Endothelial cell of umbilical vein (primary cell): ENCODE measurements around the gene SPRY1. TPM values are rescaled to one million over a fixed set of nuclear protein-coding genes. Genes with fewer than 3 reads are reported as not detected.

ENCODE experiments used
- BruUV-seq: library from RNA; stranded (reverse); fragments of 400-500 nt; replicated peaks from 2 replicates; lab custom pipeline; 2021; lab: Mats Ljungman, UMichigan
- CTCF ChIA-PET: fragments of 300-600, 350-600 bp; sonication (Branson Sonifier 250); formaldehyde crosslinking; loops from one replicate; lab custom pipeline; 2021; ENCODE audit warnings: antibody characterized with exemption, inconsistent platforms; lab: Charles Lee
- POLR2A ChIA-PET: fragments of 300-600, 350-600 bp; sonication (Branson Sonifier 250); formaldehyde crosslinking; loops from one replicate; lab custom pipeline; 2021; ENCODE audit warnings: antibody characterized with exemption, inconsistent platforms; lab: Charles Lee
- DNase-seq: peaks from one replicate; pipeline ENCODE4 v3.0.0-alpha.2; 2011; ENCODE audit warnings: low read depth, low spot score
- FAIRE-seq: peaks from 2 replicates; lab custom pipeline; 2011; peaks lifted over from hg19 to GRCh38; lab: Jason Lieb, UNC
- H2AFZ ChIP-seq: 2 replicates; pipeline ENCODE4 v1.6.0; 2012; ENCODE audit warnings: low read depth, low read length, control low read depth, inconsistent platforms
- H3K27ac ChIP-seq: 2 replicates; pipeline ENCODE4 v1.5.1; 2011; ENCODE audit warnings: low read depth, mild to moderate bottlenecking, control low read depth, low read length, moderate library complexity; ENCODE audit not compliant: insufficient read depth
- H3K27me3 ChIP-seq, 2 experiments: 2 replicates each; pipeline versions ENCODE4 v1.6.0 to v1.6.1; 2011; ENCODE audit warnings: low read length in 2 of 2, mixed read lengths in 1 of 2; ENCODE audit not compliant: control insufficient read depth in 2 of 2, insufficient read depth in 2 of 2
- H3K36me3 ChIP-seq, 2 experiments: 2 replicates in 1 of 2; 3 replicates in 1 of 2; pipeline ENCODE4 v1.5.1; 2011; ENCODE audit warnings: low read length in 2 of 2, mild to moderate bottlenecking in 1 of 2, moderate library complexity in 1 of 2; ENCODE audit not compliant: control insufficient read depth in 2 of 2, insufficient read depth in 2 of 2; ENCODE audit errors: extremely low read depth in 1 of 2
- H3K4me1 ChIP-seq: 3 replicates; pipeline ENCODE4 v1.5.1; 2011; ENCODE audit warnings: mild to moderate bottlenecking, low read length; ENCODE audit not compliant: control insufficient read depth, insufficient read depth; ENCODE audit errors: extremely low read depth
- H3K4me2 ChIP-seq: 2 replicates; pipeline ENCODE4 v1.6.1; 2011; ENCODE audit warnings: low read length, control low read depth, mixed read lengths; ENCODE audit not compliant: insufficient read depth
- H3K4me3 ChIP-seq, 3 experiments: fragments of 200-600 bp in 1 of 3; sonication (generic), shearing (Covaris generic) in 1 of 3; replicated peaks in 1 of 3; 2 replicates each; pipeline ENCODE4 v1.5.1; 2011 to 2016; ENCODE audit warnings: control low read depth in 3 of 3, low read length in 3 of 3, mild to moderate bottlenecking in 2 of 3, inconsistent platforms in 1 of 3, low read depth in 1 of 3, moderate library complexity in 1 of 3; ENCODE audit not compliant: insufficient read depth in 1 of 3
- H3K79me2 ChIP-seq: 2 replicates; pipeline ENCODE4 v1.6.0; 2012; ENCODE audit warnings: low read length, inconsistent platforms; ENCODE audit not compliant: control insufficient read depth, insufficient read depth
- H3K9ac ChIP-seq: replicated peaks from 2 replicates; pipeline ENCODE3; 2011; ENCODE audit warnings: low read length, control low read depth; ENCODE audit not compliant: insufficient read depth; ENCODE audit errors: extremely low read depth
- H3K9me1 ChIP-seq: replicated peaks from 3 replicates; pipeline ENCODE4 v1.6.0; 2011; ENCODE audit warnings: mild to moderate bottlenecking, low read length; ENCODE audit not compliant: control insufficient read depth, insufficient read depth; ENCODE audit errors: extremely low read depth
- H3K9me3 ChIP-seq: replicated peaks from 2 replicates; pipeline ENCODE4 v1.5.1; 2012; ENCODE audit warnings: low read length, inconsistent platforms; ENCODE audit not compliant: control insufficient read depth, insufficient read depth
- H4K20me1 ChIP-seq: replicated peaks from 2 replicates; pipeline ENCODE3; 2011; ENCODE audit warnings: mild to moderate bottlenecking, low read length; ENCODE audit not compliant: control insufficient read depth, insufficient read depth; ENCODE audit errors: extremely low read depth
- CTCF ChIP-seq, 2 donors: IDR thresholded peaks; 1 replicate in 1 of 2; 2 replicates in 1 of 2; pipeline ENCODE4 v1.5.1; 2011; ENCODE audit warnings: low read length in 2 of 2, mild to moderate bottlenecking in 2 of 2, moderate library complexity in 2 of 2, control low read depth in 1 of 2, inconsistent platforms in 1 of 2, low read depth in 1 of 2; ENCODE audit not compliant: insufficient read depth in 1 of 2; ENCODE audit errors: extremely low read depth in 1 of 2
- FOS ChIP-seq: IDR thresholded peaks from 2 replicates; pipeline ENCODE4 v1.6.1; 2011; ENCODE audit warnings: mild to moderate bottlenecking, low read length, moderate library complexity, borderline replicate concordance; ENCODE audit not compliant: insufficient read depth
- GATA2 ChIP-seq: IDR thresholded peaks from 2 replicates; pipeline ENCODE4 v1.7.0; 2011; ENCODE audit warnings: low read depth, mild to moderate bottlenecking, moderate library complexity, mixed read lengths, low read length; ENCODE audit not compliant: insufficient read length, insufficient read depth
- JUN ChIP-seq: IDR thresholded peaks from 2 replicates; pipeline ENCODE4 v1.6.1; 2011; ENCODE audit warnings: borderline replicate concordance, low read depth; ENCODE audit not compliant: insufficient read length, insufficient read depth
- MYC ChIP-seq: IDR thresholded peaks from one replicate; pipeline ENCODE4 v1.6.1; 2011; ENCODE audit warnings: mild to moderate bottlenecking, low read depth, low read length
- POLR2A ChIP-seq: IDR thresholded peaks from 2 replicates; pipeline ENCODE4 v1.6.1; 2012; ENCODE audit warnings: low read depth, mild to moderate bottlenecking, control low read depth, low read length
- POLR2AphosphoS5 ChIP-seq: IDR thresholded peaks from 2 replicates; pipeline ENCODE4 v1.6.1; 2012; ENCODE audit warnings: low read depth, mild to moderate bottlenecking, control low read depth, low read length, moderate library complexity; ENCODE audit not compliant: insufficient read depth
- dilution Hi-C: fragments of 300-500 bp; cut with MboI; formaldehyde crosslinking; loops from one replicate; pipeline ENCODE4 v1.15.0; 2019; ENCODE audit warnings: low sequenced_read_pairs; ENCODE audit not compliant: extremely low pct_ligation_motif_present
- intact Hi-C: fragments of 100-400 bp; cut with micrococcal nuclease; formaldehyde crosslinking; loops from one replicate; pipeline ENCODE4 v1.10.0; 2022
- polyA plus RNA-seq, 4 experiments: library from polyadenylated mRNA; depleted of rRNA in 3 of 4; stranded (reverse) in 3 of 4; unstranded in 1 of 4; fragments of >200 nt; gene quantifications; 2 replicates each; pipeline versions ENCODE4 v1.2.1 to v1.2.3, GENCODE V29; 2011 to 2012; ENCODE audit warnings: missing spikeins in 1 of 4
- total RNA-seq: library from RNA; stranded (reverse); gene quantifications from 2 replicates; pipeline ENCODE4 v1.2.3, GENCODE V29; 2021

Gene SPRY1
- total and polyA plus RNA-seq, 2 donors (not counting 3 experiments of a cell fraction or from before 2014, with no cell fraction given), result 14.1 to 43.7 TPM

GRCh38 chr4:123449780-123450179 is 53.2 kb downstream of the SPRY1 start:
- FAIRE-seq (peak; percentile 65), DNase-seq (peak; percentile 43)
- no peak overlapping the region for H3K27ac ChIP-seq
- intact Hi-C loops (no loop called here), dilution Hi-C loops (no loop called here)
- POLR2A ChIA-PET, result interaction anchor here (0.6 kb wide), 1 partner anchor 40 kb away, joined by 3 read pairs; no protein-coding TSS in a partner anchor
- no peak overlapping the region for H3K9ac ChIP-seq
- H3K4me2 ChIP-seq, result peak overlapping the region; percentile 39
- no peaks in the 10 kb centered on the region for H3K79me2 ChIP-seq
- CTCF ChIA-PET, result interaction anchor here (0.7 to 0.8 kb wide), 2 partner anchors 9 to 32 kb away, joined by 3 to 4 read pairs; no protein-coding TSS in a partner anchor
- TF ChIP-seq POLR2A (no peak), CTCF (IDR thresholded peaks at IDR 0.05; ENCODE audit: extremely low read depth in 1 of 2, insufficient read depth in 1 of 2, low read depth in 1 of 2, low read length in 2 of 2) (no peak), JUN (no peak), FOS (no peak), GATA2 (no peak), POLR2AphosphoS5 (peak; percentile 27), MYC (no peak)
- H3K36me3 ChIP-seq, result no peaks in the 10 kb centered on the region
- no peaks in the 10 kb centered on the region for H4K20me1 ChIP-seq
- no peak overlapping the region for H3K4me3 ChIP-seq
- H2AFZ ChIP-seq, result peak overlapping the region; percentile 7
- H3K27me3 ChIP-seq, result no peaks in the 10 kb centered on the region
- H3K4me1 ChIP-seq, result peaks cover 25% of the 10 kb centered on the region
- no peaks in the 10 kb centered on the region for H3K9me1 ChIP-seq
- no peaks in the 10 kb centered on the region for H3K9me3 ChIP-seq
- BruUV-seq, result no TSS peak
